AG04450 (cell line): Measurements from ENCODE around the gene AGAP3. TPM values are rescaled to one million over a fixed set of nuclear protein-coding genes. Genes with fewer than 3 reads are reported as not detected.
A peak's percentile ranks its signal among the peaks of the same experiment; 100 is the strongest.

ENCODE experiments used
- CTCF ChIA-PET: fragments of 300-600, 350-600 bp; formaldehyde crosslinking; extraction: SDS; loops from one replicate; lab custom pipeline; 2022; ENCODE audit warnings: antibody characterized with exemption, inconsistent platforms; lab: Charles Lee
- POLR2A ChIA-PET: fragments of 350-600 bp; formaldehyde crosslinking; extraction: SDS; loops from one replicate; lab custom pipeline; 2021; ENCODE audit warnings: antibody characterized with exemption, inconsistent platforms; lab: Yijun Ruan, JAX
- DNase-seq: peaks from one replicate; pipeline ENCODE4 v3.0.0-alpha.2; 2011; ENCODE audit warnings: low read depth, low spot score
- H3K27ac ChIP-seq: one replicate; pipeline ENCODE4 v1.5.1; 2012; ENCODE audit warnings: low read depth, low read length, control low read depth
- H3K27me3 ChIP-seq: one replicate; pipeline ENCODE4 v1.6.0; 2012; ENCODE audit warnings: low read length; ENCODE audit not compliant: control insufficient read depth, insufficient read depth
- H3K4me3 ChIP-seq: 2 replicates; pipeline ENCODE4 v1.5.1; 2011; ENCODE audit warnings: mild to moderate bottlenecking, low read depth, low read length, control low read depth
- H3K9me3 ChIP-seq: 2 replicates; pipeline ENCODE4 v1.5.1; 2012; ENCODE audit warnings: low read length; ENCODE audit not compliant: control insufficient read depth, insufficient read depth
- polyA plus RNA-seq: library from polyadenylated mRNA; depleted of rRNA; stranded (reverse); fragments of >200 nt; gene quantifications from 2 replicates; pipeline ENCODE4 v1.2.3, GENCODE V29; 2011
- TF ChIP-seq, protein P1 (sequence below): IDR thresholded peaks from 2 replicates; pipeline ENCODE4 v1.5.1; 2011; ENCODE audit warnings: low read depth, low read length, control low read depth, inconsistent platforms

AGAP3 gene
- polyA plus RNA-seq, 1 experiment: 44.6 TPM

DNA sequence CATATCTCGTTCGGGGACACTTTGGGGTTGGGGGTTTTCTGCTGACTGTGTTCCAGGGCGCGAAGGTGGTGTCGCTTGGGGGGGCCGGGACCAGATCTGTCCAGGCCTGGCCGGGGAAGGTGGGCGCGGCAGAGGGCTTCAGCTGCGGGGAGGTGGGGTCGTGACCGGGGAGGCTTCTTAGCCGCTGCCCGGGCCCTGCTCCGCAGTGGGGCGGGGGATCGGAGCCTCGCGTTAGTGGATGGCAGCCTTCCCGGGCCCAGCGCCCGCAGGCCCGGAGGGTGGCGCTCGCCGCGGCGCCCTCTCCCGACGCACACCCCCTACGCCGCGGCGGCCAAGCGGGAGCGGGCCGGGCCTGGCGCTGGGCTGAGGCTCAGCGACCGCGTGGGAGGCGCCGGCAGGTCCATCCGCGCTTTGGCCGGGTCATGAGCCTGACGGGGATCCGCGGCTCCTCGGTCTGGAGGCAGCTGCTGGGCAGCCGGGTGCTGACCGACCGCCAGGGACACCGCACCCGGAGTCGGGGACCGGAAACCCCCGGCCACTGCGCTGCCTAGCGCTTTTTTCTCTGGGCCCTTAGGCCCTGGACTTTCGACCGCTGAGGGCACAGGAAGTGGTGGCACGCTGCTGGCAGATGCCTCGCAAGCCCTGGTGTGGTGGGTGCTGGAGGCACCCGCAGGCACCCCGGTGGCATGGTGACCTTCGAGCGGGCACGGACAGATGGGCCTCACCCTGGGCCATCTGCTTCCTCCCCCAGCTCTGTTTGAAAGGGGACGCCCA lies 1.2 kb downstream of the AGAP3 start:
- POLR2A ChIA-PET: no interaction called here
- peak overlapping the region; percentile 77 for H3K4me3 ChIP-seq
- TF ChIP-seq, protein P1, sequence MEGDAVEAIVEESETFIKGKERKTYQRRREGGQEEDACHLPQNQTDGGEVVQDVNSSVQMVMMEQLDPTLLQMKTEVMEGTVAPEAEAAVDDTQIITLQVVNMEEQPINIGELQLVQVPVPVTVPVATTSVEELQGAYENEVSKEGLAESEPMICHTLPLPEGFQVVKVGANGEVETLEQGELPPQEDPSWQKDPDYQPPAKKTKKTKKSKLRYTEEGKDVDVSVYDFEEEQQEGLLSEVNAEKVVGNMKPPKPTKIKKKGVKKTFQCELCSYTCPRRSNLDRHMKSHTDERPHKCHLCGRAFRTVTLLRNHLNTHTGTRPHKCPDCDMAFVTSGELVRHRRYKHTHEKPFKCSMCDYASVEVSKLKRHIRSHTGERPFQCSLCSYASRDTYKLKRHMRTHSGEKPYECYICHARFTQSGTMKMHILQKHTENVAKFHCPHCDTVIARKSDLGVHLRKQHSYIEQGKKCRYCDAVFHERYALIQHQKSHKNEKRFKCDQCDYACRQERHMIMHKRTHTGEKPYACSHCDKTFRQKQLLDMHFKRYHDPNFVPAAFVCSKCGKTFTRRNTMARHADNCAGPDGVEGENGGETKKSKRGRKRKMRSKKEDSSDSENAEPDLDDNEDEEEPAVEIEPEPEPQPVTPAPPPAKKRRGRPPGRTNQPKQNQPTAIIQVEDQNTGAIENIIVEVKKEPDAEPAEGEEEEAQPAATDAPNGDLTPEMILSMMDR: peak; percentile 2; the same call in 1 of the 2 replicates
- CTCF ChIA-PET: interaction anchor here (2.4 to 8.9 kb wide), 2 partner anchors 24 to 37 kb away, joined by 8 to 86 read pairs; no protein-coding TSS in a partner anchor
- H3K27me3 ChIP-seq: no peaks in the 10 kb centered on the region
- H3K9me3 ChIP-seq: no peaks in the 10 kb centered on the region; the same call in 1 of the 2 replicates
- peak overlapping the region; percentile 80 for H3K27ac ChIP-seq
- DNase-seq: no peak

DNA sequence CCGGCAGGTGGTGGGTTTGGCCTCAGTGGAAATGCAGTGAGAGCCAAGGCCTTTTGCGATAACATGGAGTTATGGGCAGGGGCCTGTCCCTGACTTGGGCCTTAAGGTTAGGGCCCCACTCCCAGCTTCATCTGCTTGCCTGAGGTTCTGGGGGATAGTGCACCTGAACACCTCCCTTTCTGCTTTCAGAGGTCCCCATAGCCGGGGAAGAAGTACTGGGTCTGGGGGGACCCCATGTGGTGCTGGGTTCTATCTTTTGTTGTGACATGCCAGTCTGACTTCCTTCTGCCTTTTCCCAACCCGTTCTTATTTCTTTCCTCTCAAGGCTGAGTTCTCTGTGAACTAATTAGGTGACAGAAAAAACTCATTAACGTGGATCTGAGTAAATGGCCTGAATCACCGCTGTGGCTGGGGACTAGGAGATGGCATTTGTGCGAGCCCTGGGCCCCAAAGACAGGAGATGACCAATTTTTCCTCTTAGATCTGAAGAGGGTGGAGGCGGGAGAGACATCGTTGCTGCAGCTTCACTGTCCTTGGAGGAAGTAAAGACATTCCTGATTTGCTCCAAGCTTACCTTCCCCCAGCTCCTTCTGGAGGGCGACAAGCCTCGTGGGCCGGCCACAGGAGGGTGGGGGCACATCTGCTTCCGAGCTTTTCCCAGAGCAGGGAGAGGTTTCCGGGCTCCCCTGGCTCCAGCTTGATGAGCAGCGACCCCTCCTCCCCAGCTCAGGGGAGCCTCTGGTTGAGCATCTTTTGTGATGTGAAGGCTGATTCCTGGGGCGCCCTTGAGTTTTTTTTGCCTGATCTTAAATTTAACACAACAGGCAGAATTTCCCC lies 2.0 kb downstream of the AGAP3 start:
- ChIA-PET POLR2A (interaction anchor here (1.4 kb wide), 1 partner anchor 17 kb away, joined by 4 read pairs; no protein-coding TSS in a partner anchor), CTCF (interaction anchor here (0.7 to 8.9 kb wide), 3 partner anchors 23 to 36 kb away, joined by 3 to 86 read pairs (median 8); no protein-coding TSS in a partner anchor)
- Histone ChIP-seq H3K27me3 (no peaks in the 10 kb centered on the region), H3K4me3 (peak overlapping the region; percentile 77), H3K27ac (peak overlapping the region; percentile 80), H3K9me3 (no peaks in the 10 kb centered on the region; the same call in 1 of the 2 replicates)
- no peak for DNase-seq
- TF ChIP-seq, protein P1: no peak

DNA sequence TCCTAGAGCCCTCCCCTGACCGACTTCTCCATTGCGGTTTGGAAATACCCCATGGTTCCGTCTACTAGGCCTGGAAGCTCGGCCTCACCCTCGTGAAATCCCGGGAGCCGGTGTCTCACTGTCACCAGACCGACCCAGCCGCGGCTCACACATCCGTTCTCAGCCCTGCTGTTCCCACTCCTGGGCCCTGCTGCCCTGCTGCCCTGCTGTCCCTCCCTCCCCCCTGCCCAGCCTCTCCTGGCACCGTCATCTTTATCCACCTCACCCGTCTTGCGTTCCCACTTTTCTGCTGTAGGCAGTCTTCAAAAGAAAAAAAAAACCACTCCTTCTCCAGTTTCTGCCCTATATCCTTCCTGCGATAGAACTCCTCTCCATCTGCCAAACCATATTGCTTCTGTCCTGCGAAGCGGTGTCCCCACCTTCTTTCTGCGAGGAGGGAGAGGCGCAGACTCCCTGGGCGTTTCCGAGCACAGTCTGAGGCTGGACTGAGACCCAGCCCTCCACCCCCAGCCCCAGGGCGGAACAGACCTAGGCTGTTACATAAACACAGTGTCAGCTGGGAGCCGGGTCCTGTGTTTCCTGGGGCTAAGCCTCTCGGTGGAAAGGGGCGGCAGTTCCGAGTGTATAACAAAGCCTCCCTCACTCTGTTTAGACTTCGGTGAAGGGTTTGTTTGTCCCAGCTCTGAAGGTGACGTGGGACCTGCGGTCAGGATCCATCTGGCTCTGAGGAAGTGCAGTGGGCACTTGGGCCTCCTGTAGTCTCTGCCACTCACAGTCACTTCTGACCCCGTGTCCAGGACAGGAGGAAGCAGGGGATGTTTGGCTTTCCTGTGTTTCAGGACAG lies 2.8 kb downstream of the AGAP3 start:
- no peaks in the 10 kb centered on the region for H3K27me3 ChIP-seq
- DNase-seq: no peak
- peak overlapping the region; percentile 80 for H3K27ac ChIP-seq
- peak overlapping the region; percentile 77 for H3K4me3 ChIP-seq
- ChIA-PET POLR2A (interaction anchor here (1.2 to 1.4 kb wide), 2 partner anchors 16 to 21 kb away, joined by 3 to 4 read pairs; no protein-coding TSS in a partner anchor), CTCF (interaction anchor here (2.4 to 8.9 kb wide), 2 partner anchors 22 to 35 kb away, joined by 8 to 86 read pairs; no protein-coding TSS in a partner anchor)
- TF ChIP-seq, protein P1: no peak
- no peaks in the 10 kb centered on the region; the same call in 1 of the 2 replicates for H3K9me3 ChIP-seq

DNA sequence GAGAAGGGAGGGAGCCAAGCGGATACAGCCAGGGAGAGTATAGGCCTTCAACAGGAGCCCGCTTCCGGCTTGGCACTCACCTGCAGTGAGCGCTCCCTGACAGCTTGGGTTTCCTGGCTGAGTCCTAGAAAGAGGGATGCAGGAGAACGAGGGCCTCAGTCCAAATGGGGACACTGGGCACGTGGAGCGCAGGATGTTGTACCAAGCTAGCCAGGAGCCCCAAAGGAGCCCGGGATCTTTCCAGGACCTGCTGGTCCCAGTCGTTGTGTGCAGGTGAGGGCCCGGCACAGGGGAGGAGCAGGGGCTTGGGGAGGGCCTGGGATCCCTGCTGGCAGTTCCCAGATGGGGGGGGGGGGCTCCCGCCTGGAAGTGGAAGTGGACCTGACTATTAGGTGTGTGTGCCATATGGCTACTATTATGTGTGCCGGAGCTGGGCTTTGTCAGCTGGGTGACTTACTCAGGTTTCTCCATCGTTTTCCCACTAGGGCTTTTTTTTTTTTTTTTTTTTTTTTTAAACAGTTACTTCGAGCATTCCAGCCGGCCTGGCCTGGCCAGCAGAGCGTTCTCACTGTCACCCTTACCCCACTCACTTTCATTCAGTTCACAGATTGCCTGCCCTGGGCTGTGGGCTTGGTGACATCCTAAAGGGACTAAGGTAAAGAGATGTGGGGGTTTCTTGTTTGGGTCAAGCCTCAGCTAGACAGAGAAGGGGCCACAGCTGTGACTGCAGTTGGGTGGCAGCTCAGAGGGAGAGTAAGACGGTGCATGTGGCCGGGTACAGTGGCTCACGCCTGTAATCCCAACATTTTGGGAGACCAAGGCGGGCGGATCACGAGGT lies 3.8 kb downstream of the AGAP3 start:
- DNase-seq: no peak
- ChIA-PET CTCF (interaction anchor here (0.7 to 8.9 kb wide), 4 partner anchors 13 to 73 kb away, joined by 3 to 86 read pairs (median 8); no protein-coding TSS in a partner anchor), POLR2A (interaction anchor here (0.6 to 1.4 kb wide), 3 partner anchors 15 to 28 kb away, joined by 3 to 4 read pairs (median 4); no protein-coding TSS in a partner anchor)
- TF ChIP-seq, protein P1: no peak
- no peaks in the 10 kb centered on the region; the same call in 1 of the 2 replicates for H3K9me3 ChIP-seq
- peak overlapping the region; percentile 77 for H3K4me3 ChIP-seq
- H3K27me3 ChIP-seq: no peaks in the 10 kb centered on the region
- H3K27ac ChIP-seq: peak overlapping the region; percentile 80
